ENCODE results near the gene PLEKHA8. TPM values are rescaled to one million over a fixed set of nuclear protein-coding genes. Genes with fewer than 3 reads are reported as not detected.

PLEKHA8 gene
- total RNA-seq, 1 donor from 2014 or later: 19.5 TPM

DNA sequence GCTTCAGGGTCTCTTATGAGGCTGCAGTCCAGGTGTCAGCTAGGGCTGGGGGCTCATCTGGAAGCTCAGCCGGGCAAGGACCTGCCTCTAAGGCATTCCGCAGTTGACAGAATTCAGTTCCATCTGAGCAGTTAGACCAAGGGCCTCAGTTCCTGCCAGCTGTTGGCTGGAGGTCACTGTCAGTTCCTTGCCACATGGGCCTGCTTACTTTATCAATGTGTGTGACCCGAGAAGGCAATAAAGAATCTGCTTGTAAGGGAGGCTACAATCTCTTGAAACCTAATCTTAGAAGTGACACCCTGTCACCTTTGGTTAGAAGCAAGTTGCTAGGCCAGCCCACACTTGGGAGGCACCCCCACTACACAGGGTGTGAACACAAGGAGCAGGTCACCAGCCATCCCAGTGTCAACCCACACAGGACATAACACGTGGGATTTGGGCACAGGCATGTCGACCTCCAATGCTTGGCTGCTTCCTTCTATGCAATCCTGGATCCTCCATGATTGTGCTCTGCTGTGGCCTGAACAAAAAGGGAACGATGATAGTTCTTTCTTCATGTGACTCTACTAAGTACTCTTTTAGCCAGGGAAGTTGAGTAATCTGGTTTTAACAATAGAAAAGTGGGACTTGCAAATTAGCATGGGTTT, 148.4 kb downstream of the PLEKHA8 start:
- H3K27ac Mint-ChIP-seq (ENCODE audit: unreplicated experiment): no peak overlapping the region

DNA sequence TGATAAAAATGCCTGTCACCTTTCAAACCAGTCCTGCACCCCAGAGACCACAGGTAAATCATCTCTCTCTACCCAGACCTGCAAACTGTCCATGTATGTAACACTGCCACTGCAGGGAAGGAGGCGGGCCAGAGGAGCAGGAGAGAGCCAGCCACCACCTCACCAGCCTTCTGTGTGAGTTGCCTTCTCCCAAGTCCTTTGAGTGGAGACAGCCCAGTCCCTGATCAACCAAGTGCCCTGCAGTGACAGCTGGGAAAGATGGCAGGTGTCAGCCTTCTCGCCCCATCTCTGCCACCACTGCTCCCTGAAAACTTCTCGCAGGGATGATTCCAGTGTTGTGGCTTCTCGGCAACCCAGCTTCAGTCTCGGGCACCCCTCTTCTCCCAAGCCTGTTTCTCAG, 149.0 kb downstream of the PLEKHA8 start:
- Mint-ChIP-seq H3K27me3 (ENCODE audit: unreplicated experiment) (no peaks in the 10 kb centered on the region), H3K4me3 (ENCODE audit: unreplicated experiment) (no peak overlapping the region), H3K4me1 (ENCODE audit: unreplicated experiment) (peaks cover 30% of the 10 kb centered on the region), H3K36me3 (ENCODE audit: unreplicated experiment) (no peaks in the 10 kb centered on the region), H3K9me3 (ENCODE audit: unreplicated experiment) (no peaks in the 10 kb centered on the region), H3K27ac (ENCODE audit: unreplicated experiment) (no peak overlapping the region)
- TF ChIP-seq, protein P1, sequence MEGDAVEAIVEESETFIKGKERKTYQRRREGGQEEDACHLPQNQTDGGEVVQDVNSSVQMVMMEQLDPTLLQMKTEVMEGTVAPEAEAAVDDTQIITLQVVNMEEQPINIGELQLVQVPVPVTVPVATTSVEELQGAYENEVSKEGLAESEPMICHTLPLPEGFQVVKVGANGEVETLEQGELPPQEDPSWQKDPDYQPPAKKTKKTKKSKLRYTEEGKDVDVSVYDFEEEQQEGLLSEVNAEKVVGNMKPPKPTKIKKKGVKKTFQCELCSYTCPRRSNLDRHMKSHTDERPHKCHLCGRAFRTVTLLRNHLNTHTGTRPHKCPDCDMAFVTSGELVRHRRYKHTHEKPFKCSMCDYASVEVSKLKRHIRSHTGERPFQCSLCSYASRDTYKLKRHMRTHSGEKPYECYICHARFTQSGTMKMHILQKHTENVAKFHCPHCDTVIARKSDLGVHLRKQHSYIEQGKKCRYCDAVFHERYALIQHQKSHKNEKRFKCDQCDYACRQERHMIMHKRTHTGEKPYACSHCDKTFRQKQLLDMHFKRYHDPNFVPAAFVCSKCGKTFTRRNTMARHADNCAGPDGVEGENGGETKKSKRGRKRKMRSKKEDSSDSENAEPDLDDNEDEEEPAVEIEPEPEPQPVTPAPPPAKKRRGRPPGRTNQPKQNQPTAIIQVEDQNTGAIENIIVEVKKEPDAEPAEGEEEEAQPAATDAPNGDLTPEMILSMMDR (IDR thresholded peaks at IDR 0.05): no peak
- no peak for DNase-seq (ENCODE audit: extremely low spot score, unreplicated experiment)

More for the DNA sequence above, 148.4 kb downstream of the PLEKHA8 start:
- Mint-ChIP-seq H3K4me3 (ENCODE audit: unreplicated experiment) (no peak overlapping the region), H3K9me3 (ENCODE audit: unreplicated experiment) (no peaks in the 10 kb centered on the region), H3K4me1 (ENCODE audit: unreplicated experiment) (peaks cover 35% of the 10 kb centered on the region), H3K27me3 (ENCODE audit: unreplicated experiment) (no peaks in the 10 kb centered on the region), H3K36me3 (ENCODE audit: unreplicated experiment) (no peaks in the 10 kb centered on the region)
- DNase-seq (ENCODE audit: extremely low spot score, unreplicated experiment): no peak
- TF ChIP-seq, protein P1 (IDR thresholded peaks at IDR 0.05): no peak

DNA sequence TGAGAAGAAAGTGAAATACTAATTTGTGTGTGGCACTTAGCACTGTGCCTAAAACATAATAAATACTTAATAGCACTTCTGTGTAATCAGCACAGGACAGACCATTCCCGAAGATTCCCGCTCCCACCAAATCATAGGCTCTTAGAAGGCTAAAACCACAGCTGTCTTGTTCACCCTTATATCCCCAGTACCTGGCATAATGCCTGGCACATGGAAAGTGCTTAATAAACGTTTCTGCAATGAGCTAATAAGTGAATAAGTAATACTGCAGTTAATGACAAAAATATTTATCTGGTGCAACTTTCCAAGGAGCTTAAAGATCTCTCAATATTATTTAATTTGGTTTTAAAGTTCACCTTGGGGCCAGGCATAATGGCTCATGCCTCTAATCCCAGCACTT, 149.8 kb downstream of the PLEKHA8 start:
- Mint-ChIP-seq H3K4me3 (ENCODE audit: unreplicated experiment) (no peak overlapping the region), H3K36me3 (ENCODE audit: unreplicated experiment) (no peaks in the 10 kb centered on the region), H3K4me1 (ENCODE audit: unreplicated experiment) (peaks cover 22% of the 10 kb centered on the region), H3K27ac (ENCODE audit: unreplicated experiment) (no peak overlapping the region), H3K9me3 (ENCODE audit: unreplicated experiment) (no peaks in the 10 kb centered on the region), H3K27me3 (ENCODE audit: unreplicated experiment) (no peaks in the 10 kb centered on the region)
- TF ChIP-seq, protein P1 (IDR thresholded peaks at IDR 0.05): no peak
- no peak for DNase-seq (ENCODE audit: extremely low spot score, unreplicated experiment)

DNA sequence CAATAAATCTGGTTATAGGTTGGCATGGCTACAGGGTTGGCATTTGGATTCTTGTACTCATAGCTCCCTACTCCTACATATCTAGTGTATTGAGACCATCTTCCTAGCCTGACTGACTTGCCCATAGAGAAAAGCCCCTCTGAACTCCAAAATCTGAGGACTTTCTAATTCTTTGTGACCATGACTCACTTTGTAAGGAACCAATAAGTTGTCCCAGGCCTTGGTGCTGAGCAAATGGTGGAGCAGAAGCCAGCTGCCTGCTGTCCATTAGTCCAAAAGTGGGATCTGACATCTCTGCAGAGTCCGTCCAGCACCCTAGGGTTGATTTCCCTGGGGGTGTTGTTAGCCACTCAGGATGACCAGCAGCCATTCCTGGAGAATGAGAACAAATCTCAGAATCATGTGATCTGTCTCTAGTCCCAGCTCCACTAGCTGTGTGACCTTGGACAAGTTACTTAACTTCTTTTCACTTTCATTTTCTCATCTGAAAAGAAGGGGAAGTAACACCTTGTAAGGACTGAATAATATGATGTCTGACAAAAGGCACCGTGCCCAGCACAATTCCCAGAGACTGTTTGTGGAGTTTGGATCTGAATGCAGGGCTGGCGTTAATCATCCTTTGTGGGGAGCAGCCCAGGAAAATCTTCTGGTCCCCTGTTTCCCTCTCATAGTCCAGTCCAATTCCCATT, 150.7 kb downstream of the PLEKHA8 start:
- DNase-seq (ENCODE audit: extremely low spot score, unreplicated experiment): no peak
- H3K36me3 Mint-ChIP-seq (ENCODE audit: unreplicated experiment): no peaks in the 10 kb centered on the region
- peaks cover 14% of the 10 kb centered on the region for H3K4me1 Mint-ChIP-seq (ENCODE audit: unreplicated experiment)
- H3K9me3 Mint-ChIP-seq (ENCODE audit: unreplicated experiment): no peaks in the 10 kb centered on the region
- no peak overlapping the region for H3K27ac Mint-ChIP-seq (ENCODE audit: unreplicated experiment)
- H3K4me3 Mint-ChIP-seq (ENCODE audit: unreplicated experiment): no peak overlapping the region
- H3K27me3 Mint-ChIP-seq (ENCODE audit: unreplicated experiment): no peaks in the 10 kb centered on the region
- TF ChIP-seq, protein P1 (IDR thresholded peaks at IDR 0.05): no peak

Other genes with a start within 250 kb of the PLEKHA8 start
- not detected in 2 replicates for gene WIPF3, start 221.9 kb upstream of the PLEKHA8 start, total RNA-seq
- gene SCRN1, start 38.6 kb upstream of the PLEKHA8 start, total RNA-seq: 104 and 106 TPM in 2 replicates
- 34.6 and 35.9 TPM in 2 replicates for gene FKBP14, start 1.7 kb upstream of the PLEKHA8 start, total RNA-seq
- 19.0 and 19.3 TPM in 2 replicates for gene MTURN, start 106.6 kb downstream of the PLEKHA8 start, total RNA-seq

Measured in osteocyte (in vitro differentiated cells).